NCI-H2171 treated with DMSO at 0.1 percent for 48 hours (cell line): ENCODE measurements around the gene TPM2.
"Not testable (repeated sequence)": the region's sequence is repeated elsewhere in the genome, so short reads cannot be mapped to it uniquely, and the experiment has no call there.

ENCODE experiments used
- DNase-seq: peaks from one replicate; lab custom pipeline; 2025; lab: John Stamatoyannopoulos, UW

The TPM2 gene

GRCh38 chr9:35656348-35656747 lies 33.4 kb downstream of the TPM2 start:
- no peak for DNase-seq

- DNase-seq = no peak
Observed at GRCh38 chr9:35653611-35654010, 36.1 kb downstream of the TPM2 start.

- no peak for DNase-seq
Observed at GRCh38 chr9:35652829-35653209, 36.9 kb downstream of the TPM2 start.

- DNase-seq = no peak
Observed at GRCh38 chr9:35651956-35652828, 37.5 kb downstream of the TPM2 start.

- no peak for DNase-seq
Observed at GRCh38 chr9:35650341-35651158, 39.2 kb downstream of the TPM2 start, which contains the start of gene SIT1. TSS of gene SIT1 (minus strand) at chr9:35650931. CDS start at chr9:35650853, 78 bp downstream.

GRCh38 chr9:35649431-35650340 lies 40.0 kb downstream of the TPM2 start:
- DNase-seq = no peak

- DNase-seq = peak; percentile 74
Observed at GRCh38 chr9:35646533-35647265, 43.0 kb downstream of the TPM2 start.

- DNase-seq = no peak
Observed at GRCh38 chr9:35646153-35646532, 43.6 kb downstream of the TPM2 start.

- not testable (repeated sequence) for DNase-seq
Observed at GRCh38 chr9:35645736-35646135, 44.0 kb downstream of the TPM2 start.

GRCh38 chr9:35643046-35643445 lies 46.7 kb downstream of the TPM2 start:
- no peak for DNase-seq

GRCh38 chr9:35641478-35641877 lies 48.2 kb downstream of the TPM2 start:
- not testable (repeated sequence) for DNase-seq

GRCh38 chr9:35640431-35640830 lies 49.3 kb downstream of the TPM2 start:
- DNase-seq = not testable (repeated sequence)

- DNase-seq = no peak
Observed at GRCh38 chr9:35639631-35640030, 50.1 kb downstream of the TPM2 start.

GRCh38 chr9:35639225-35639624 lies 50.5 kb downstream of the TPM2 start:
- not testable (repeated sequence) for DNase-seq

- DNase-seq = not testable (repeated sequence)
Observed at GRCh38 chr9:35638751-35639150, 51.0 kb downstream of the TPM2 start.

- DNase-seq = not testable (repeated sequence)
Observed at GRCh38 chr9:35637427-35637955, 52.2 kb downstream of the TPM2 start.

- not testable (repeated sequence) for DNase-seq
Observed at GRCh38 chr9:35636877-35637246, 52.9 kb downstream of the TPM2 start.

- no peak for DNase-seq
Observed at GRCh38 chr9:35636135-35636876, 53.4 kb downstream of the TPM2 start.

- no peak for DNase-seq
Observed at GRCh38 chr9:35635730-35636129, 54.0 kb downstream of the TPM2 start.
